GM21737 (cell line): ENCODE measurements around the gene AP4E1.
"Not testable (repeated sequence)": the region's sequence is repeated elsewhere in the genome, so short reads cannot be mapped to it uniquely, and the experiment has no call there.

Source experiments
- ATAC-seq: cut with Tn5 transposase; IDR thresholded peaks from one replicate; pipeline ENCODE4 v1.9.1; 2021; ENCODE audit warnings: mild to moderate bottlenecking, moderate library complexity; ENCODE audit not compliant: unreplicated experiment

The AP4E1 gene

GRCh38 chr15:51011212-51011611 is 102.7 kb downstream of the AP4E1 start:
- ATAC-seq, result no peak

- ATAC-seq, result no peak
These were observed 108.1 kb downstream of the AP4E1 start for GRCh38 chr15:51016615-51017014.

- ATAC-seq, result no peak
These were observed 113.7 kb downstream of the AP4E1 start for GRCh38 chr15:51022206-51022605.

GRCh38 chr15:51023499-51023898 is 115.0 kb downstream of the AP4E1 start:
- ATAC-seq, result no peak

GRCh38 chr15:51024735-51025453 is 116.4 kb downstream of the AP4E1 start:
- ATAC-seq, result no peak

- no peak for ATAC-seq
These were observed 117.0 kb downstream of the AP4E1 start for GRCh38 chr15:51025454-51025846.

- no peak for ATAC-seq
These were observed 122.3 kb downstream of the AP4E1 start for GRCh38 chr15:51030649-51031316.

GRCh38 chr15:51037474-51037873 is 129.0 kb downstream of the AP4E1 start:
- ATAC-seq, result not testable (repeated sequence)

GRCh38 chr15:51038162-51038973 is 129.9 kb downstream of the AP4E1 start:
- no peak for ATAC-seq

GRCh38 chr15:51038974-51039319 is 130.5 kb downstream of the AP4E1 start:
- no peak for ATAC-seq

GRCh38 chr15:51044037-51044727 is 135.7 kb downstream of the AP4E1 start:
- ATAC-seq, result no peak

- no peak for ATAC-seq
These were observed 137.5 kb downstream of the AP4E1 start for GRCh38 chr15:51046016-51046415.

GRCh38 chr15:51046799-51047449 is 138.4 kb downstream of the AP4E1 start:
- no peak for ATAC-seq

- no peak for ATAC-seq
These were observed 139.8 kb downstream of the AP4E1 start for GRCh38 chr15:51048308-51048707.

- ATAC-seq, result no peak
These were observed 140.6 kb downstream of the AP4E1 start for GRCh38 chr15:51049081-51049480.

- ATAC-seq, result no peak
These were observed 143.3 kb downstream of the AP4E1 start for GRCh38 chr15:51051776-51052175.

- no peak for ATAC-seq
These were observed 145.1 kb downstream of the AP4E1 start for GRCh38 chr15:51053571-51053970.

- ATAC-seq, result no peak
These were observed 146.1 kb downstream of the AP4E1 start for GRCh38 chr15:51054535-51054934.
